22Rv1 (cell line): ENCODE results near the gene GPR62.

Experiments
- ZFX ChIP-seq: fragments of 450-650 bp; IDR thresholded peaks from 2 replicates; pipeline ENCODE4 v1.6.1; 2017; ENCODE audit warnings: antibody characterized with exemption, borderline replicate concordance
- TF ChIP-seq, protein P1 (sequence below): fragments of 450-650 bp; IDR thresholded peaks from 2 replicates; pipeline ENCODE4 v1.5.1; 2017; ENCODE audit warnings: mild to moderate bottlenecking

DNA sequence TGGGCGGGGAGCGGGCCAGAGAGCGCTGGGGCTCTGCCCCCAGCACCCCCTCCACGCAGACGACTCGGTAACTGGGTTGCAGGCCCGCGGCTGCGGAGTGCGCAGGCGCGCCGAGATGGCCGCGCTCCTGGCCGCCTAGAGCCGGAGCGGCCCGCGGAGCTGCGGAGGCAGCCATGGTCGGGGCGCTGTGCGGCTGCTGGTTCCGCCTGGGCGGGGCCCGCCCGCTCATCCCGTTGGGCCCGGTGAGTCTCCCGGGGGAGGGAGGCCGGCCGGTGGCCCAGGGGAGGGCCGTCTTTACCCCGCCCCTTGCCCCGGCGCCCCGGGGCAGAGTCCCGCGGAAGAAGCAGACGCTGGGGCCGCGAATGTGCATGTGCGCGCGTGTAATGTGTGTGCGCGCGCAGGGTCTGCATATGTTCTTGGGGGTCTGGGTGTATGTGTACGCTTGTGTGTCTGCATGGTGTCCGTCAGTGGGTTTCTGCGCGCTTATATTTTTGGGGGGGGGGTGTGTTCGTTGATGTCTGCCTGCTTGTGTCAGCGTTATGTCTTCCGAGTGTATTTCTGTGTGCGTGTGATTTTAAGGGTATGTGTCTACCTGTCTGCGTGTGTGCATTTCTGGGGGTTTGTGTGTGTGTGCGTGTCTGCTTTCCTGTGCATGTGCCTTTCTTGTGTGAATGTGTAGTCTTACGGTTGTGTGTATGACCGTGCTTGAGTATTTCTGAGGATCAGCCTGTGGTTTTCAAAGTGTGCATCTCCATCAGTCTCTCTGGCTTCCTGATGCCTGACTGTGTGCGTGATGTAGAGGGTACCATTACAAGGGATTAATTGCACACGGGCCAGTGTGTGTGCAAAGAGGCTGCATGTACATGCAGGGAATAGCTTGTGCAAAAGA is 20.0 kb downstream of the GPR62 start, which contains the start of gene ABHD14A:
- TF ChIP-seq, protein P1, sequence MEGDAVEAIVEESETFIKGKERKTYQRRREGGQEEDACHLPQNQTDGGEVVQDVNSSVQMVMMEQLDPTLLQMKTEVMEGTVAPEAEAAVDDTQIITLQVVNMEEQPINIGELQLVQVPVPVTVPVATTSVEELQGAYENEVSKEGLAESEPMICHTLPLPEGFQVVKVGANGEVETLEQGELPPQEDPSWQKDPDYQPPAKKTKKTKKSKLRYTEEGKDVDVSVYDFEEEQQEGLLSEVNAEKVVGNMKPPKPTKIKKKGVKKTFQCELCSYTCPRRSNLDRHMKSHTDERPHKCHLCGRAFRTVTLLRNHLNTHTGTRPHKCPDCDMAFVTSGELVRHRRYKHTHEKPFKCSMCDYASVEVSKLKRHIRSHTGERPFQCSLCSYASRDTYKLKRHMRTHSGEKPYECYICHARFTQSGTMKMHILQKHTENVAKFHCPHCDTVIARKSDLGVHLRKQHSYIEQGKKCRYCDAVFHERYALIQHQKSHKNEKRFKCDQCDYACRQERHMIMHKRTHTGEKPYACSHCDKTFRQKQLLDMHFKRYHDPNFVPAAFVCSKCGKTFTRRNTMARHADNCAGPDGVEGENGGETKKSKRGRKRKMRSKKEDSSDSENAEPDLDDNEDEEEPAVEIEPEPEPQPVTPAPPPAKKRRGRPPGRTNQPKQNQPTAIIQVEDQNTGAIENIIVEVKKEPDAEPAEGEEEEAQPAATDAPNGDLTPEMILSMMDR: no peak
- TF ChIP-seq ZFX: no peak
